OCI-LY3 (cell line): Measurements from ENCODE around the gene CAMK2A.

Experiments
- H2AFZ ChIP-seq: fragments of 200-600, 300-600 bp; shearing (Covaris generic); 2 replicates; pipeline ENCODE4 v1.6.0; 2014; ENCODE audit warnings: antibody characterized with exemption, low read depth, low read length
- H3K27ac ChIP-seq: fragments of 200-600, 300-600 bp; sonication (generic); 2 replicates; pipeline ENCODE4 v1.5.1; 2014; ENCODE audit warnings: mild to moderate bottlenecking, low read length, moderate library complexity, mixed read lengths
- H3K27me3 ChIP-seq: fragments of 200-600, 300-600 bp; sonication (generic); 2 replicates; pipeline ENCODE4 v1.6.1; 2014; ENCODE audit warnings: low read depth, low read length, mixed read lengths
- H3K36me3 ChIP-seq: fragments of 200-600, 300-600 bp; sonication (generic); replicated peaks from 2 replicates; pipeline ENCODE3; 2014; ENCODE audit warnings: low read depth, low read length, mixed read lengths
- H3K4me1 ChIP-seq: fragments of 300-600, 200-600 bp; sonication (generic); 2 replicates; pipeline ENCODE4 v1.6.1; 2014; ENCODE audit warnings: low read length, mixed read lengths
- H3K4me2 ChIP-seq: fragments of 200-600, 300-600 bp; sonication (generic); 2 replicates; pipeline ENCODE4 v1.6.1; 2014; ENCODE audit warnings: low read length, mixed read lengths
- H3K4me3 ChIP-seq: fragments of 300-600, 200-600 bp; sonication (generic); 2 replicates; pipeline ENCODE4 v1.5.1; 2014; ENCODE audit warnings: antibody characterized with exemption, mild to moderate bottlenecking, low read length, moderate library complexity
- H3K79me2 ChIP-seq: fragments of 300-600, 200-600 bp; shearing (Covaris generic); 2 replicates; pipeline ENCODE4 v1.6.1; 2014; ENCODE audit warnings: mild to moderate bottlenecking, low read length, mixed read lengths
- H3K9ac ChIP-seq: fragments of 300-600, 200-600 bp; shearing (Covaris generic); 2 replicates; pipeline ENCODE4 v1.6.0; 2014; ENCODE audit warnings: mild to moderate bottlenecking, low read length, moderate library complexity
- H3K9me3 ChIP-seq: fragments of 200-600, 300-600 bp; shearing (Covaris generic); 2 replicates; pipeline ENCODE4 v1.6.1; 2014; ENCODE audit warnings: low read length, mixed read lengths; ENCODE audit not compliant: insufficient read depth
- H4K20me1 ChIP-seq: fragments of 200-600, 300-600 bp; sonication (generic); 2 replicates; pipeline ENCODE4 v1.6.1; 2016; ENCODE audit warnings: low read length, mixed read lengths; ENCODE audit not compliant: insufficient read depth
- CTCF ChIP-seq: fragments of 200-600, 300-600 bp; sonication (generic); IDR thresholded peaks from 2 replicates; pipeline ENCODE4 v1.5.1; 2014; ENCODE audit warnings: antibody characterized with exemption, low read length, low read depth
- EZH2phosphoT487 ChIP-seq: fragments of 200-600 bp; shearing (Covaris generic); IDR thresholded peaks from 2 replicates; pipeline ENCODE4 v1.6.1; 2018; ENCODE audit warnings: antibody characterized with exemption, mixed run types, low read depth

The CAMK2A gene

GRCh38 chr5:150219861-150220260 is 69.7 kb downstream of the CAMK2A start:
- TF ChIP-seq CTCF (no peak), EZH2phosphoT487 (no peak)

GRCh38 chr5:150219142-150219541 is 70.4 kb downstream of the CAMK2A start:
- Histone ChIP-seq H3K9me3 (no peaks in the 10 kb centered on the region), H2AFZ (no peak overlapping the region), H3K4me3 (no peak overlapping the region), H3K4me1 (no peaks in the 10 kb centered on the region), H3K27me3 (peaks cover 6% of the 10 kb centered on the region; the same call in 1 of the 2 replicates), H3K79me2 (no peaks in the 10 kb centered on the region), H3K4me2 (no peak overlapping the region), H4K20me1 (no peaks in the 10 kb centered on the region), H3K27ac (no peak overlapping the region), H3K9ac (no peak overlapping the region), H3K36me3 (no peaks in the 10 kb centered on the region)
- TF ChIP-seq CTCF (no peak), EZH2phosphoT487 (no peak)

More at GRCh38 chr5:150219861-150220260, 69.7 kb downstream of the CAMK2A start:
- Histone ChIP-seq H3K4me3 (no peak overlapping the region), H3K27ac (no peak overlapping the region), H3K4me1 (no peaks in the 10 kb centered on the region), H3K9ac (no peak overlapping the region), H2AFZ (no peak overlapping the region), H3K36me3 (no peaks in the 10 kb centered on the region), H4K20me1 (no peaks in the 10 kb centered on the region), H3K27me3 (peaks cover 6% of the 10 kb centered on the region; the same call in 1 of the 2 replicates), H3K4me2 (no peak overlapping the region), H3K79me2 (no peaks in the 10 kb centered on the region), H3K9me3 (no peaks in the 10 kb centered on the region)

GRCh38 chr5:150218693-150219035 is 70.9 kb downstream of the CAMK2A start:
- Histone ChIP-seq H3K36me3 (no peaks in the 10 kb centered on the region), H3K9me3 (no peaks in the 10 kb centered on the region), H2AFZ (no peak overlapping the region), H3K9ac (no peak overlapping the region), H3K79me2 (no peaks in the 10 kb centered on the region), H4K20me1 (no peaks in the 10 kb centered on the region), H3K4me1 (no peaks in the 10 kb centered on the region), H3K4me2 (no peak overlapping the region), H3K27me3 (peaks cover 6% of the 10 kb centered on the region; the same call in 1 of the 2 replicates), H3K4me3 (no peak overlapping the region), H3K27ac (no peak overlapping the region)
- TF ChIP-seq CTCF, result no peak
- TF ChIP-seq EZH2phosphoT487, result no peak

GRCh38 chr5:150217873-150218692 is 71.5 kb downstream of the CAMK2A start:
- TF ChIP-seq CTCF, result peak; percentile 78
- no peak for TF ChIP-seq EZH2phosphoT487
- Histone ChIP-seq H2AFZ (no peak overlapping the region), H4K20me1 (no peaks in the 10 kb centered on the region), H3K36me3 (no peaks in the 10 kb centered on the region), H3K79me2 (no peaks in the 10 kb centered on the region), H3K27me3 (peaks cover 6% of the 10 kb centered on the region; the same call in 1 of the 2 replicates), H3K27ac (no peak overlapping the region), H3K4me1 (no peaks in the 10 kb centered on the region), H3K9ac (no peak overlapping the region), H3K9me3 (no peaks in the 10 kb centered on the region), H3K4me3 (no peak overlapping the region), H3K4me2 (no peak overlapping the region)
